ENCODE results near the gene WNT2.

- TF ChIP-seq CTCF (conservative IDR thresholded peaks at IDR 0.05 in 1 of 2, IDR thresholded peaks at IDR 0.05 in 1 of 2; ENCODE audit: extremely low read depth in 1 of 2, insufficient read depth in 1 of 2, low read depth in 1 of 2, low read length in 2 of 2) (no peak), EZH2 (IDR thresholded peaks at IDR 0.05; ENCODE audit: borderline replicate concordance, low read length) (no peak)
Observed at GRCh38 chr7:117273325-117273724, 49.5 kb downstream of the WNT2 start.
